Measurements from ENCODE around the gene EXOC4.
"Not testable (repeated sequence)": the region's sequence is repeated elsewhere in the genome, so short reads cannot be mapped to it uniquely, and the experiment has no call there.

EXOC4 gene

DNA sequence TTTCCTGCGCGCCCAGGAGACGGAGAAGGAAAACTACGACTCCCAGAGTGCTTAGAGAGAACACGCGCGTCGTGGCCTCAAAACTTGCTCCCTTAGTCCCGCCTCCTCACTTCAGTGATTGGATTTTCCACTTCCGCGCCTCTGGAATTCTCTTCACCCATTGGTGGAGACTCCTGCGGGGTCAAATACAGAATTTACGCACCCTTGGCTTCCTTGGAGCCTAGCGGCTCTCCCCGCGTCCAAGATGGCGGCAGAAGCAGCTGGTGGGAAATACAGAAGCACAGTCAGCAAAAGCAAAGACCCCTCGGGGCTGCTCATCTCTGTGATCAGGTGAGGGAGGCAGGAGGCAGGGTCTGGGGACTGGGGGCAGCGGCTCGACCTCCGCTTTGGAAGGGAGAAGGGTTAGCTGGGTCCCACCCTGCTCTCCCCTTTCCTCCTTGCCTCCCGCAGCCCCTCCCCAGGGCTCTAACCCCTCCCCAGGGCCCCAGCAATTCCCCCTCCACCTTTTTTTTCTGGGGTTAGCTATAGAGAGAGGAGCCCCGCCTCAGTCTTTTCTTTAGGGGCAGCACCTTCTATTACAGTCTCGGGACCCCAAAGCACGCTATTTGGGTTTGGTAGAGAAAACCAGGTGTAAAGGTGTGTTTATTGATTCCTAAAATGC, at the start of gene EXOC4:
TSS of gene EXOC4 (plus strand) at position 221 of the 661 bp plus-strand sequence.
- DNase-seq (ENCODE audit: low read depth in 1 of 2, low spot score in 1 of 2) = peak; percentile 70 to 93

DNA sequence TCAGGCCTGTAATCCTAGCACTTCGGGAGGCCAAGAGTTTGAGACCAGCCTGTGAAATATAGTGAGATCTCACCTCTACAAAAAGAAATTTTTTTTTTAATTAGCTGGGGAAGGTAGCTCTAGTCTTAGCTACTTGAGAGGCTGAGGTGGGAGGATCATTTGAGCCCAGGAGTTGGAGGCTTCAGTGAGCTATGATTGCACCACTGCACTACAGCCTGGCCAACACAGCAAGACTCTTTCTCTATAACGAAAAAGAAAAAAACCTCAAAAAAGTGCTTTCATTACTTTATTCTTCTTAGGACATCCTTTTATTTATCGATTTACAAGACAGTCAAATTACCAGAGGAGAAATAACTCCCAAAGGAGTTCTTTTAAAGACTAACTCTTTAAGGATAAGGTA, 49.4 kb upstream of the EXOC4 start:
- no peak for DNase-seq (ENCODE audit: low read depth in 1 of 2, low spot score in 1 of 2)

DNA sequence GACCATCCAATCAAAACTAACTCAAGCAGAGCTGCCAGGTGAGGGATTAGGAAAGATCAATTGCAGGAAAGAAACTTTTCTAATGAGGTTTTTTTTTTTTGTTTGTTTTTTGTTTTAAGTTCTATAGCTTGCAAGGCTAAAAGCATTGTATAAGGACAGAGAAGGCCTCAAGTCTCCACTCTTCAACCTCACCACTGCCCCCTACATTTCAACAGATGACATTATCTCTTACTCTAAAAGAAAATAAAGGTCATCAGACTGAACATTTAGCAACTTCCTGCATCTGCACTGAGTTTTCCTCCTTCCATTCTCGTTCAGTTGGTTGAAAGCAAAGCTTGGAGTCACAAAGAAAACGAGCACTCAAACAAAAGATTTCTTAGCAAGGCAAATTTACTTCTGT, 45.2 kb upstream of the EXOC4 start:
- DNase-seq (ENCODE audit: low read depth in 1 of 2, low spot score in 1 of 2) = no peak

DNA sequence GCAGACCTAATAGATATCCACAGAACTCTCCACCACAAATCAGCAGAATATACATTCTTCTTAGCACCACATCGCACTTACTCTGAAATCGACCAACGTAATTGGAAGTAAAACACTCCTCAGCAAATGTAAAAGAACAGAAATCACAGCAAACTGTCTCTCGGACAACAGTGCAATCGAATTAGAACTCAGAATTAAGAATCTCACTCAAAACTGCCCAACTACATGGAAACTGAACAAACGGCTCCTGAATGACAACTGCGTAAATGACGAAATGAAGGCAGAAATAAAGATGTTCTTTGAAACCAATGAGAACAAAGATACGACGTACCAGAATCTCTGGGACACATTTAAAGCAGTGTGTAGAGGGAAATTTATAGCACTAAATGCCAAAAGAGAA, 42.1 kb upstream of the EXOC4 start:
- not testable (repeated sequence) for DNase-seq (ENCODE audit: low read depth in 1 of 2, low spot score in 1 of 2)

DNA sequence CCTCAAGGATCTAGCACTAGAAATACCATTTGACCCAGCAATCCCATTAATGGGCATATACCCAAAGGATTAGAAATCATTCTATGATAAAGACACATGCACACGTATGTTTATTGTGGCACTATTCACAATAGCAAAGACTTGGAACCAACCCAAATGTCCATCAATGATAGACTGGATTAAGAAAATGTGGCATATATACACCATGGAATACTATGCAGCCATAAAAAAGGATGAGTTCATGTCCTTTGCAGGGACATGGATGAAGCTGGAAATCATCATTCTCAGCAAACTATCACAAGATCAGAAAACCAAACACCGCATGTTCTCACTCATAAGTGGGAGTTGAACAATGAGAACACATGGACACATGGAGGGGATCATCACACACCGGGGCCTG, 39.1 kb upstream of the EXOC4 start:
- DNase-seq (ENCODE audit: low read depth in 1 of 2, low spot score in 1 of 2) = not testable (repeated sequence)

DNA sequence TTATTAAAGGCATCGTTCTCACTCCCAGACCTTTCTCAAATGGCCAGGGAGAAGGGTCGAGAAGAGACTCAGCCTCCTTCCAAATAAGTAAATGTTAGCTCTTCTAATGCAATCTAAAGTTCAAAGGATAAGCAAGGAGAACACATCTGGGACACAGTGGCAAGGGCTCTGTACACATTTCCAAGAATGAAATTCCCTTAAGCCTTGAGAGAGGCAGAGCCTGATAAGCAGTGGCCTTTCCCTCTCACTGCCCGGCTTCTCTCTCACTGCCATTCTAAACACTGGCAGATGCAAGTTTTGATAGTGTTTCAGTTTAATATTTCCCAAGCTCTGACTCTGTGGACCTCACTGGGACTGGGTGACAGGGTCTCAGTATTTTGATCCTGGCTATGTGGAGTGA, 35.1 kb upstream of the EXOC4 start:
- DNase-seq (ENCODE audit: low read depth in 1 of 2, low spot score in 1 of 2) = no peak

DNA sequence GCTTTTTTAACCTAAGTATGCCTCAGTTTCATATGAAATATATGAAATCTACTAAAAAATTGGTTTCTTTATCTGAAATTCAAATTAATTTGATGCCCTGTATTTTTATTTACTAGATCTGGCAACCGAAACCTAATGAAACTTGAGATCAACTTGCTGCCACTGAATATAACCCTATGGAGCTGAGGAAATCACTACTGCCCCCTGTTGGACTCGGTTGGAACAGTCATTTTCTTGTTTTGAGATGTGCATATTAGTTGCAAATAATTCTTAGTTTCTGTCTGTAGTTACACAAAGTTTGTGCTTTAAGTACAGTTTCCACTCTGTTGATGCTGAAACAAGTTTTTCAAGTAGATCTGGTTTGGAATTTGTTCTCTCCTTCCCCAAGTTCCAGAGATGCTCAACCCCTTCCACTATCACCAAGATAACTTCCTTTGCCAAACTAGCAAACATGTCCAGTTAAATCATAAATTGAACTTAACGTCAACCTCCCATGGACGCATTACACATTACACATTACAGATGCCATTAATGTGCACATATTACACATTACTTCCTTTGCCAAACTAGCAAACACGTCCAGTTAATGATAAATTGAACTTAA, 22.2 kb upstream of the EXOC4 start:
- DNase-seq (ENCODE audit: low read depth in 1 of 2, low spot score in 1 of 2) = peak; percentile 9 to 19

DNA sequence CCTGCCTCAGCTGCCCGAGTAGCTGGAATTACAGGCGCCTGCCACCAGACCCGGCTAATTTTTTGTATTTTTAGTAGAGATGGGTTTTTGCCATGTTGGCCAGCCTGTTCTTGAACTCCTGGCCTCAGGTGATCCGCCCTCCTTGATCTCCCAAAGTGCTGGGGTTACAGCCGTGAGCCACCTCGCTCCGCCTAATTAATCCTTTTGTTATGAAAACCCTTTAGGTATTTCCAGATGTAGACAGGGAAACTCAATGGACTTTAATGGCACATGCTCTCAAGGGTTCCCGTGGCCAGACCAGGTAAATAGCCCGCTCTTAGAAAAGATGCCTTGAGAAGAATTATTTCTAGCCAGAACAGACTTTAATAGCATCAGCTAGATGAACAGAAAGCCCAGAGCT, 19.7 kb upstream of the EXOC4 start:
- DNase-seq (ENCODE audit: low read depth in 1 of 2, low spot score in 1 of 2) = no peak

DNA sequence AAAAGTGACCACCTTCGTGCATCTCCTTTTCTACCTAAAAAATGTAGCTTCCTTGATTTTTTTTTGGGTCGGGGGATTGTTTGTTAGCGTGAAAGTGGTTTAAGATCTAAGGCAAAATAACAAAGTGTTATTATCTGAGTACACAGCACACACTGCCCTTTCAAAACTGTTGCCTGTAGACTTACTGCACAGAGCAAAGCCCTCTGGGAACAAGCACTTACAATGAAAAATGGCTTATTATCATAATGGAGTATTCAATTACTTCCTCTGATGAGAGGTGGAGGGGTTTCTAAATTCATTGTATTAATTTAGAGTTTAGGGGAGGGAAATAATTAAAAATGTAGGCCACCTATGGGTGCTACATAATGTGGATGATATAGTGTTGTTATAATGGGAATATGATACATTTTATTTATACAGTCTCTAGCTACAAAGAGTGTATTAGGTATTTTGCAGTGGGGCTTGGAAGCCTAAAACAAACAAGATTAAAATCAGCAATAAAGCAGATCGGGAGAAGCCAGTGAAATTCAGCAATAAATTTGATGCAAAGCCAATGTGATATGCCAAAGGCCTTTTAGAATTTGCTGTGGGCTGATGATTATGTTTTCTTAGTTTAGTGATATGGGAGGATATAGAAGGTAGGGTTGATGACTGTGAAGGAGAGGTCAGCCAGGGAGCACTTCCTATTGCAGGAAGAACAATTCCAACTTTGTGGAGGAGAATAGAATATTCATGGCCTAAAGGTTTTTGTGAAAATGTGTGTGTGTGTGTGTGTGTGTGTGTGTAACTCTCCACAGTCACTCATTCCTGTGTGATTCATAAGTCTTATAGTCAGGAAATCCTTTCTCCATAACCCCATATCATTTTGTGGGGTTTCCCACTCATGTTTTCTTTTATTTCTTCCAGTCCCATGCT, 17.7 kb upstream of the EXOC4 start:
- no peak for DNase-seq (ENCODE audit: low read depth in 1 of 2, low spot score in 1 of 2)

DNA sequence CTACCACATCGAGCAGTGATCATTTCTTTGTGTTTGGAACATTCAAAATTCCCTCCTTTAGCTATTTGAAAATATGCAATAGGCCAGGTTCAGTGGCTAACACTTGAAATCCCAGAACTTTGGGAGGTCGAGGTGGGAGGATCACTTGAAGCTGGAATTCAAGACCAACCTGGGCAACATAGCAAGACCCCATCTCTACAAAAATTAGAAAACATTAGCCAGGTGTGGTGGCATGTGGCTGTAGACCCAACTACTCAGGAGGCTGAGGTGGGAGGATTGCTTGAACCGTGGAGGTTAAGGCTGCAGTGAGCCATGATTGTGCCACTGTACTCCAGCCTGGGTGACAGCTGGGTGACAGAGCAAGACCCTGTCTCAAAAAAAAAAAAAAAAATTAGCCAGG, 15.3 kb upstream of the EXOC4 start:
- no peak for DNase-seq (ENCODE audit: low read depth in 1 of 2, low spot score in 1 of 2)

DNA sequence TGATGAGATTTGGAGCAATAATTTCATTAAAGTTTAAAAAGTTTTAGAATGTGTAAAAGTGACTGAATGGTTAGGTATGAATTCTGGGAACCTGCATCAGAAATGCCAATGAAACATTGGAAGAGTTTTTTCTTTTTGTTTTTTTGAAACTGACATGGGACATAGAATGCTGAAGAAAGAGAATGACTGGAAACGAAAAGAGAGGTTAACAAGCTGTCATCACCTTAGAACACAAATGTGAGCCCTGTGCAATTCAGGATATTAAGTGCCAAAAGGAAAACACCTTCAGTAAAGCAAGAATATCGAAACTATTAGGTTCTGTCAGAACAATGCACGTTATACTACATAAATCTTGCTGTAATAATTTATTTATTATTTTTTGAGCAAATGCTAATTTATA, 12.6 kb upstream of the EXOC4 start:
- no peak for DNase-seq (ENCODE audit: low read depth in 1 of 2, low spot score in 1 of 2)

DNA sequence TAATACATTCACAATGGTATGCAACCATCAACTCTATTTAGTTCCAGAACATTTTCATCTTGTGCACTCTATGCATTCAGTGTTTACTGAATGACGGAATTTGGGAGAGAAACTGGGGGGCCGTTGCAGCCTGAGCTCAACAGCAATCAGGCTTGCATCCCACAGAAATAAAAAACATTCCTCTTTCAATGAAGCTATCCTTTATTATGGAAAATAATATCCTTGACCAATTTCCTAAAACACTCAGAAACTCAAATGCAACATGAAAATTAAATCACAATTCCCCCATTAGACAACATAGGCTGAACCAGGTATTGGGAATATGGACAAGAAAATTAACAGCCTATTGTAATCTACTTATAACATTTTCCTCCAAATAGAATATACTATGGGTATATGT, 6.3 kb upstream of the EXOC4 start:
- DNase-seq (ENCODE audit: low read depth in 1 of 2, low spot score in 1 of 2) = no peak

DNA sequence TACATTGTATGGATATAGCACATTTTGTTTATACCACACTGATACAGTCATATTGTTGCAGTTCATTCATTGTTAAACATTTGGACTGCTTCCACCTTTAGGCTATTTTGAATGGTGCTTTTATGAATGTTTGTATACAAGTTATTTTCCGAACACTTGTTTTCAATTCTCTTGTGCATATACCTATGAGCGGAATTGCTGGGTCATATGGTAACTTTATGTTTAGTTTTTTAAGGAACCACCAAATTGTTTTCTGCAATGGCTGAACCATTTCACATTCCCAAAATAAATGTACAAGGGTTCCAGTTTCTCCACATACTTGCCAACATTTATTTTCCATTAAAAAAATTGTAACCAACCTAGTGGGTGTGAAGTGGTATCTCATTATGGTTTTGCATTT, 4.0 kb upstream of the EXOC4 start:
- DNase-seq (ENCODE audit: low read depth in 1 of 2, low spot score in 1 of 2) = no peak

DNA sequence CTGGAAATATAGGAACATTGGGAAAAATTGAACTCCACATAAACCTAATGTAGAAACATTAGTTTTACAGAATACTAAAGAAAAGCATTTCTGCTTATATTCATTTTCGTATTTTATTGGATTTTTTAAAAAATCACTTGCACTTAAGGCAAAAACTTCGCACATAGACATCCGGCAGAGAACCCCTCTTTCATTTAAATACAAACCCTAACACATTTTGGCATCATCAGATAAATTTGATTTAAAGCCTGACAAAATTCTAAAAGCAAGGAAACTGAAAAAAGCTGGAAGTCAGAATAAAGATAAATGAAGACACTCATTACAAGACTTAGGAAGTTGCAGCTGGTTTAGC, 396 bp upstream of the EXOC4 start:
- no peak for DNase-seq (ENCODE audit: low read depth in 1 of 2, low spot score in 1 of 2)

DNA sequence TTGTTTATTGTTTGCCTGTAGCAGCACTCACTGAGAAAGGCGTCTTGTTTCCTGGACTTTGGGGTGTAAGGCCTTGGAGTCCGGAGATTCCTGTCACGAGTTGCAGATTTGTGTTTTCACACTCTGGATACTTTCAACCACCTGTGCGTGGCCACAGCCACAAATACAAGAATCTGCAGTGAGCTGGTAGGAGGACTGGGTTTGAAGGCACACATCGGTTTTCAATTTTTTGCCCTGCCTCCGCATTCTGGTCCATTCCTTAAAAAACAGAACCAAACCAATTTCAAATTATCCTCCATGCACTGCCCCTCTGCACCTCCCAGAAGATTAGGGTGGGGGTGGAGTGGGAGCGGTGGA, 619 bp downstream of the EXOC4 start:
- DNase-seq (ENCODE audit: low read depth in 1 of 2, low spot score in 1 of 2) = peak in 1 of 2 donors; percentile 3

DNA sequence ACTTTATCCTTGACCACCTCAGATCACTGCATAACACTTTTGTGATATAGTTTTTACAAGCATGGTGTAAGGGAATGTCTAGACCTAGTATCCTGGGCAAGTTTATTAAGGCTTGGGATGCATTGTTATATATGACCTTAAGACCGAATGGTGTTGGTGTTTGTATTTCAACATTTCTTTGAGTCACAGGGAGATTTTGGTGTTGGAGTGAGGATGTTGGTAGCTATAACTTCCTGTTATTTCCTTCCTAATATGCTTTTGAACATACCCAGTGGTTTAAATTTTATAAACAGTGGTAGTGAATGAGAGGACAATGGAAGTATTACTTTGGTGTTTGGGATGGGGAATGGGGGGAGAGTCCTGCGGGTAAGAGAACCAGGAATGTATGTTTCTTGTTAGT, 2.6 kb downstream of the EXOC4 start:
- DNase-seq (ENCODE audit: low read depth in 1 of 2, low spot score in 1 of 2) = no peak

DNA sequence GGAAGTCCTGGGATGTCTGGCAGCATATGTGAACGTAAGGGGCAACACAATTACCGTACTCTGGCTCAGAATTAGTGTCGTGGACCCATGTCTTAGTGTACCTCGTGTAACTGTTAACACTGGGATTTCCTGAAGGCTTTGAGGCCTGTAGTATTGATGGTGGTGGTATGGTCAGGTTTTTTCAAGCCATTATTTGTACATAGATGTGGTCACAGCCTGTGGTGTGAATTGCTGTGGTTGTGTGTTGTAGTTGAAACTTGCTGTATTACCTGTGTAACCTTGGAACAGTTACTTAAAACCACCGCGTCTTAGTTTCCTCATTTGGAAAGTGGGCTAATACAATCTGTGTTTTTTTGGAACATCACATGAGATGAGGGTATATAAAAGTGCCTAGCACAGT, 5.3 kb downstream of the EXOC4 start:
- no peak for DNase-seq (ENCODE audit: low read depth in 1 of 2, low spot score in 1 of 2)

DNA sequence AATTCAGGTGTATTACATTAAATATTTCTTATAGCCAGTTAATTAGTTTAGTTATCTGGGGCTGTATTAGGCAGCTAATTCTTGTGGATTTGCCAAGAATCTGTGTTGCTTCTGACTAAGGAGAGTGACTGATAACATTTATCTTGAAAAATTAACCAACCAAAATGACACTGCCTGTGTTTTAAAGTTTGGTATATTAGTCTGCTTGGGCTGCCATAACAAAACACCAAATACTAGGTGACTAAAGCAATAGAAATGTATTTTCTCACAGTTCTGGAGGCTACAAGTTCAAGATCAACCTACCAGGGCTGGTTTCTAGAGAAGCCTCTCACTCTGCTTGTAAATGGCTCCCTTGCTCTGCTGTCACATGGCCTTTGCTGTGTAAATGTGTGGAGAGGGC, 12.9 kb downstream of the EXOC4 start:
- DNase-seq (ENCODE audit: low read depth in 1 of 2, low spot score in 1 of 2) = no peak

DNA sequence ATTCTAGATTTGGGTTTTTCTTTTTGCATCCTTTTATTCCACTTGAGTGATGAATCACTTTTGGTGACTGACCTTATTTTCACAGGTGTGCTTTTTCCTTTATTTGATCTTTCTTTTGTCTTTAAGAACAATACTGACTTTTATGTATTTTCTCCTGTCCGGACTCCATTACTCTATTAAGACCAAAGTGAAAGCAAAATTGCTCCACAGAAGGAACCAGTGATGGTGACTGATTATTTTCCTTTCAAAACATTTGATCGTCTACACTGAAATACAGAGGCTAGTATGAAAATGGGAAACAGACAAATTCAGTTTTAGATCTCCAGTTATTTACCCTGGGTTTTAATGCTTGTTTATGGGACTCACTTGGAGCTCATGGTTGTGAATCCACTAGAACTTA, 15.5 kb downstream of the EXOC4 start:
- no peak for DNase-seq (ENCODE audit: low read depth in 1 of 2, low spot score in 1 of 2)

DNA sequence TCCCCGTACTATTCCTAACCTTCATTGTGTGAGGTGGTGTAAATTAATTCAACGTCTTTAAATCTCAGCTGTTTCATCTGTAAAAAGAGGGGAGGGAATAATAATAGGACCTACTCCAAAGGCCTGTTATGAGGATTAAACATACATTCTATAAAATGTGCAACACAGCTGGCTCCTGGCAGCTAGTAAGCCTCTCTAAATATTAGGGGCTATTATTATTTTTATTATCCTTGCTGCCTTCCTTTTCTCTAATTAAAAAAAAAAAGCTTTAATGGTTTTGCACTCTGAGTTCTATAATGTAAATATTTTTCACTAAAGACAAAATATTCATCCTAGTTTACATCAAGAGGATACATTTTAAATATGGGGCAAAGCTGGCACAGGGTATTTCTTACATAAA, 19.5 kb downstream of the EXOC4 start:
- no peak for DNase-seq (ENCODE audit: low read depth in 1 of 2, low spot score in 1 of 2)

DNA sequence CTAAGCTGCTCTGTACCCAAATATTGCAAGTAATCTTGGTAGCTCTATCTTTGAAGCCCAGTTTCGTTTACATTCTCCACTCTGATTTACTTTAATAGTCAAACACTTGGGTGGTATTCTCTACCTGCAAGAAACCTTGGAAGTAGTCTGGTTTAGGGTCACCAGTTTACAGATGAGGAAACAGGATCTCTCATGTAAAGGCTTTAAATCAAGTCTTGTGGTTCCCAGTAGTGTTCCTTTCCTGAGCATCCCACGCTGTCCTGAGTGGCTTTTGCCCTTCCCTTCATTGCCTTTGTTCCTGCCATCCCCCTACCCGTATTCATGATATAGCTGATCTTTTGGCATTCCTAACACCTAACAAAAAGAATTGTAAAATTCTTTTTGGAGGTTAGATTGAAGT, 20.3 kb downstream of the EXOC4 start:
- no peak for DNase-seq (ENCODE audit: low read depth in 1 of 2, low spot score in 1 of 2)

DNA sequence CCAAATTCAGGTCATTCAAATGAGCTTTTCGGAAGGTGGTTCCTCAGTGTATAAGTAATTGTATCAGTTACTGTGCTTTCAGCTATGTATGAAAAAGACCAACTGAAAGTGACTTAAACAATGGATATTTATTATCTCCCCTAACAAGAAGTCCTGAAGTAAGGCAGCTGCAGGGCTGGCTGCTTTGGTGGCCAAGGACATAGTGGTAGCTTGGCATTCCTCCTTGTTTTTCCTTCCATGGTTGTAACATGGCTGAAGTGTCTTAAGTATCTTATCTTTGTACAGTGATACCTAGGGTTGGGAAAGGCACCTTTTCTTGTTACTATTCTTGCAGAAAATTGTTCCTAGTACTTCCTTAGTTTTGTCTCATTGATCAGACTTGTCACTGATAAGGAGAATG, 21.4 kb downstream of the EXOC4 start:
- no peak for DNase-seq (ENCODE audit: low read depth in 1 of 2, low spot score in 1 of 2)

Measured in activated CD4-positive, alpha-beta T cell treated with anti-CD3 and anti-CD28 coated beads, Interleukin-2, amount 50 U/mL, for 24 hours (primary cell).